Activated CD4-positive, alpha-beta T cell treated with anti-CD3 and anti-CD28 coated beads for 1 hour (primary cell): ENCODE data around the gene KCTD1.
"Not testable (repeated sequence)": the region's sequence is repeated elsewhere in the genome, so short reads cannot be mapped to it uniquely, and the experiment has no call there.

Experiments
- DNase-seq: peaks from one replicate; pipeline ENCODE4 v3.0.0-alpha.2; 2020

The KCTD1 gene

GRCh38 chr18:26455639-26456038, 92.7 kb downstream of the KCTD1 start:
- no peak for DNase-seq

- no peak for DNase-seq
These were observed 93.7 kb downstream of the KCTD1 start for GRCh38 chr18:26454616-26455015.

- no peak for DNase-seq
These were observed 94.2 kb downstream of the KCTD1 start for GRCh38 chr18:26454192-26454591.

GRCh38 chr18:26453386-26453901, 94.9 kb downstream of the KCTD1 start:
- DNase-seq, result no peak

GRCh38 chr18:26450989-26451682, 97.2 kb downstream of the KCTD1 start:
- no peak for DNase-seq

GRCh38 chr18:26448714-26449159, 99.6 kb downstream of the KCTD1 start:
- DNase-seq, result no peak

GRCh38 chr18:26443853-26444252, 104.5 kb downstream of the KCTD1 start:
- no peak for DNase-seq

- no peak for DNase-seq
These were observed 106.2 kb downstream of the KCTD1 start for GRCh38 chr18:26442126-26442525.

- no peak for DNase-seq
These were observed 107.7 kb downstream of the KCTD1 start for GRCh38 chr18:26440644-26441043.

GRCh38 chr18:26439537-26439936, 108.8 kb downstream of the KCTD1 start:
- no peak for DNase-seq

- no peak for DNase-seq
These were observed 109.4 kb downstream of the KCTD1 start for GRCh38 chr18:26438980-26439379.

- not testable (repeated sequence) for DNase-seq
These were observed 110.7 kb downstream of the KCTD1 start for GRCh38 chr18:26437634-26438033.

GRCh38 chr18:26436176-26437051, 111.9 kb downstream of the KCTD1 start:
- no peak for DNase-seq

GRCh38 chr18:26435415-26436095, 112.8 kb downstream of the KCTD1 start:
- DNase-seq, result no peak

GRCh38 chr18:26434887-26435286, 113.5 kb downstream of the KCTD1 start:
- no peak for DNase-seq

- no peak for DNase-seq
These were observed 115.5 kb downstream of the KCTD1 start for GRCh38 chr18:26432651-26433424.

- DNase-seq, result no peak
These were observed 118.7 kb downstream of the KCTD1 start for GRCh38 chr18:26429535-26430226.

- DNase-seq, result no peak
These were observed 123.2 kb downstream of the KCTD1 start for GRCh38 chr18:26425148-26425531.

GRCh38 chr18:26424428-26425147, 123.8 kb downstream of the KCTD1 start:
- no peak for DNase-seq

- no peak for DNase-seq
These were observed 125.7 kb downstream of the KCTD1 start for GRCh38 chr18:26422472-26423162.

- DNase-seq, result no peak
These were observed 126.4 kb downstream of the KCTD1 start for GRCh38 chr18:26421931-26422330.
